ENCODE results near the gene LCN15. TPM values are rescaled to one million over a fixed set of nuclear protein-coding genes. Genes with fewer than 3 reads are reported as not detected.
A peak's percentile ranks its signal among the peaks of the same experiment; 100 is the strongest.
"Not testable (repeated sequence)": the region's sequence is repeated elsewhere in the genome, so short reads cannot be mapped to it uniquely, and the experiment has no call there.

LCN15 gene
- total RNA-seq, 1 experiment from 2014 or later, result not detected

- no peak for DNase-seq
- Histone ChIP-seq H3K4me2 (ENCODE audit: low read depth, low read length, poor library complexity, severe bottlenecking) (no peak overlapping the region), H3K36me3 (ENCODE audit: insufficient read depth, low read length) (peaks cover 3% of the 10 kb centered on the region; the same call in 1 of the 2 replicates), H3K79me2 (ENCODE audit: low read length) (peaks cover 31% of the 10 kb centered on the region), H3K9me3 (ENCODE audit: low read length) (no peaks in the 10 kb centered on the region), H3K27ac (ENCODE audit: low read length) (no peak overlapping the region), H3K9me2 (replicated peaks; ENCODE audit: insufficient read depth, low read length) (no peaks in the 10 kb centered on the region), H3K27me3 (ENCODE audit: low read length) (no peaks in the 10 kb centered on the region), H4K20me1 (ENCODE audit: insufficient read depth, low read depth, low read length) (0 out of 2 replicates have a peak, but pooled peaks cover 8% of the 10 kb centered on the region), H3K4me1 (ENCODE audit: low read length) (peaks cover 39% of the 10 kb centered on the region), H3K9ac (ENCODE audit: low read length) (no peak overlapping the region), H3K4me3 (ENCODE audit: low read length) (no peak overlapping the region), H2AFZ (ENCODE audit: low read length) (no peak overlapping the region)
These were observed 40.3 kb upstream of the LCN15 start for GRCh38 chr9:136804509-136805206.

GRCh38 chr9:136803551-136804508 lies 39.5 kb upstream of the LCN15 start:
- Histone ChIP-seq H3K79me2 (ENCODE audit: low read length) (peaks cover 23% of the 10 kb centered on the region), H3K9me3 (ENCODE audit: low read length) (no peaks in the 10 kb centered on the region), H4K20me1 (ENCODE audit: insufficient read depth, low read depth, low read length) (0 out of 2 replicates have a peak, but pooled peaks cover 8% of the 10 kb centered on the region), H3K27me3 (ENCODE audit: low read length) (no peaks in the 10 kb centered on the region), H3K9me2 (replicated peaks; ENCODE audit: insufficient read depth, low read length) (no peaks in the 10 kb centered on the region), H3K4me3 (ENCODE audit: low read length) (no peak overlapping the region), H3K4me2 (ENCODE audit: low read depth, low read length, poor library complexity, severe bottlenecking) (no peak overlapping the region), H2AFZ (ENCODE audit: low read length) (no peak overlapping the region), H3K9ac (ENCODE audit: low read length) (no peak overlapping the region), H3K27ac (ENCODE audit: low read length) (no peak overlapping the region), H3K36me3 (ENCODE audit: insufficient read depth, low read length) (no peaks in the 10 kb centered on the region), H3K4me1 (ENCODE audit: low read length) (peaks cover 35% of the 10 kb centered on the region)
- DNase-seq, result no peak

GRCh38 chr9:136803009-136803550 lies 38.8 kb upstream of the LCN15 start:
- H3K9me2 ChIP-seq (replicated peaks; ENCODE audit: insufficient read depth, low read length); H2AFZ ChIP-seq (ENCODE audit: low read length); H3K4me2 ChIP-seq (ENCODE audit: low read depth, low read length, poor library complexity, severe bottlenecking); H3K36me3 ChIP-seq (ENCODE audit: insufficient read depth, low read length); H3K27ac ChIP-seq (ENCODE audit: low read length); H4K20me1 ChIP-seq (ENCODE audit: insufficient read depth, low read depth, low read length); DNase-seq; H3K4me3 ChIP-seq (ENCODE audit: low read length); H3K9me3 ChIP-seq (ENCODE audit: low read length); H3K27me3 ChIP-seq (ENCODE audit: low read length); H3K9ac ChIP-seq (ENCODE audit: low read length): not testable (repeated sequence)
- H3K79me2 ChIP-seq (ENCODE audit: low read length), result peaks cover 15% of the 10 kb centered on the region
- peaks cover 35% of the 10 kb centered on the region for H3K4me1 ChIP-seq (ENCODE audit: low read length)

DNA sequence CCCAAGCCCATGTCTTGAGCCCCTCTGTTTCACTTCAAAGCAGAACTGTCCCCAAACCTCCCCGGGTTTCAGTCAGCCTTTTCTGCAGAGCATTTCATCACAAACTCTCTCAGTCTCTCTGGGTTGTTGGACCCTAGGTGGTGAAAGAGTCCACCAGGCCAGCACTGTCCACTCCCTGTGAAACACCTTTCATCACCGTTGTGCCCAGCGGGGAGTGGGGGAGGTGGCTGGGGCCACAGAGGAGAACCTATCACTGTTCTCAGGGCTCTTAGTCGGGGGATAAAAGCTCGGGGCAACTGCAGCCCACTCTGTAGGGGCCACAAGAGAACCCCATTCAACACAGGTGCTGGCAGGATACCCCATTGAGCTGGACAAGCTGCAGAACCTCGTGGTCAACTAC lies 38.0 kb upstream of the LCN15 start:
- H2AFZ ChIP-seq (ENCODE audit: low read length), result no peak overlapping the region
- H3K9me3 ChIP-seq (ENCODE audit: low read length), result no peaks in the 10 kb centered on the region
- no peak overlapping the region for H3K4me3 ChIP-seq (ENCODE audit: low read length)
- H3K9me2 ChIP-seq (replicated peaks; ENCODE audit: insufficient read depth, low read length), result no peaks in the 10 kb centered on the region
- DNase-seq, result no peak
- H4K20me1 ChIP-seq (ENCODE audit: insufficient read depth, low read depth, low read length), result 0 out of 2 replicates have a peak, but pooled peaks cover 8% of the 10 kb centered on the region
- H3K36me3 ChIP-seq (ENCODE audit: insufficient read depth, low read length), result no peaks in the 10 kb centered on the region
- H3K79me2 ChIP-seq (ENCODE audit: low read length), result peaks cover 11% of the 10 kb centered on the region
- no peak overlapping the region for H3K4me2 ChIP-seq (ENCODE audit: low read depth, low read length, poor library complexity, severe bottlenecking)
- H3K27me3 ChIP-seq (ENCODE audit: low read length), result no peaks in the 10 kb centered on the region
- no peak overlapping the region for H3K9ac ChIP-seq (ENCODE audit: low read length)
- H3K4me1 ChIP-seq (ENCODE audit: low read length), result peaks cover 35% of the 10 kb centered on the region
- no peak overlapping the region for H3K27ac ChIP-seq (ENCODE audit: low read length)

GRCh38 chr9:136799854-136800657 lies 35.7 kb upstream of the LCN15 start:
- no peaks in the 10 kb centered on the region for H3K9me2 ChIP-seq (replicated peaks; ENCODE audit: insufficient read depth, low read length)
- H3K4me1 ChIP-seq (ENCODE audit: low read length), result peaks cover 44% of the 10 kb centered on the region
- no peak overlapping the region for H2AFZ ChIP-seq (ENCODE audit: low read length)
- peak overlapping the region; percentile 42 for H3K9ac ChIP-seq (ENCODE audit: low read length)
- no peaks in the 10 kb centered on the region for H3K27me3 ChIP-seq (ENCODE audit: low read length)
- no peak overlapping the region for H3K27ac ChIP-seq (ENCODE audit: low read length)
- no peaks in the 10 kb centered on the region for H3K79me2 ChIP-seq (ENCODE audit: low read length)
- peak overlapping the region; percentile 63 for H3K4me2 ChIP-seq (ENCODE audit: low read depth, low read length, poor library complexity, severe bottlenecking)
- 0 out of 2 replicates have a peak, but pooled peaks cover 8% of the 10 kb centered on the region for H4K20me1 ChIP-seq (ENCODE audit: insufficient read depth, low read depth, low read length)
- peak; percentile 83 for DNase-seq
- H3K9me3 ChIP-seq (ENCODE audit: low read length), result no peaks in the 10 kb centered on the region
- H3K36me3 ChIP-seq (ENCODE audit: insufficient read depth, low read length), result no peaks in the 10 kb centered on the region
- peak overlapping the region; percentile 43 for H3K4me3 ChIP-seq (ENCODE audit: low read length)

DNA sequence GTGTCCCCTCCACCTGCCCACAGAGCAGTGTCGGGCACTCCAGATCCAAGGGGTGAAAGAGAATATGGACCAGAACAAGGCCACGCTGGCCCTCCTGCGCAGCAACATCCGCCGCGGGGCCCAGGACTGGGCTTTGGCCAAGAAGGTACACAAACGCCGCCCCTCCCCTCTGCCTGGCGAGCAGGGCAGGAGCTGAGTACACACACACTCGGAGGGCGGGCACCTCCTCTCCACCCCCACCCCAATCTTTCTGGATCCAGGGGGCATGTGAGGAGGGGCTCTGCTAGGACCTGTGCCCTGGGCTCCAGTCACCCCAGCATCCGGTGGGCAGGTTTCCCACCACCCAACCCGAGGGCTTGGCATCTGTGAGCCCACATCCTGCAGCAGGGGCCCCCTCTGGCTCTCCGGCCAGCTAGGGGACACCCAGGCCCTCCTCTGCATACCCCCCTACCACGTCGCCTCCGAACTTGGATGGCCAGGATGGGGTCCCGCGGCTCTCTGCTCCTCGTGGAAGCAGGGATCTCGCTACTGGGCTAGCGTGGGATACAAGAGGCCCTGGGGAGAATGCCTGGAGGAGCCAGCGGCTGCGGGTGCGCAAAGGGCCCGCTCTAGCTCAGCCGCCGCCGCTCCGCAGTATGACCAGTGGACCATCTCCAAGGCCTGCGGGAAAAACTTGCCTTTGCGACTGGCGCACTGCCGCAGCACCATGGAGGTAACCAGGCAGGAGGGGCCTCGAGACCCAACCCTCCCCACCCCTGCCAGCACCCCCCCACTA lies 34.9 kb upstream of the LCN15 start:
- Histone ChIP-seq H2AFZ (ENCODE audit: low read length) (no peak overlapping the region), H3K4me2 (ENCODE audit: low read depth, low read length, poor library complexity, severe bottlenecking) (peak overlapping the region; percentile 63), H3K4me1 (ENCODE audit: low read length) (peaks cover 51% of the 10 kb centered on the region)

GRCh38 chr9:136798708-136799078 lies 34.4 kb upstream of the LCN15 start:
- Histone ChIP-seq H3K36me3 (ENCODE audit: insufficient read depth, low read length) (no peaks in the 10 kb centered on the region), H3K4me3 (ENCODE audit: low read length) (no peak overlapping the region), H3K9ac (ENCODE audit: low read length) (no peak overlapping the region), H3K9me3 (ENCODE audit: low read length) (no peaks in the 10 kb centered on the region), H3K27me3 (ENCODE audit: low read length) (no peaks in the 10 kb centered on the region), H3K27ac (ENCODE audit: low read length) (no peak overlapping the region), H3K79me2 (ENCODE audit: low read length) (no peaks in the 10 kb centered on the region), H4K20me1 (ENCODE audit: insufficient read depth, low read depth, low read length) (0 out of 2 replicates have a peak, but pooled peaks cover 8% of the 10 kb centered on the region), H3K4me2 (ENCODE audit: low read depth, low read length, poor library complexity, severe bottlenecking) (no peak overlapping the region), H3K9me2 (replicated peaks; ENCODE audit: insufficient read depth, low read length) (no peaks in the 10 kb centered on the region), H3K4me1 (ENCODE audit: low read length) (peaks cover 51% of the 10 kb centered on the region), H2AFZ (ENCODE audit: low read length) (no peak overlapping the region)
- no peak for DNase-seq

More for the DNA sequence above, 34.9 kb upstream of the LCN15 start:
- Histone ChIP-seq H4K20me1 (ENCODE audit: insufficient read depth, low read depth, low read length) (0 out of 2 replicates have a peak, but pooled peaks cover 8% of the 10 kb centered on the region), H3K9ac (ENCODE audit: low read length) (peak overlapping the region; percentile 42), H3K36me3 (ENCODE audit: insufficient read depth, low read length) (no peaks in the 10 kb centered on the region), H3K79me2 (ENCODE audit: low read length) (no peaks in the 10 kb centered on the region), H3K4me3 (ENCODE audit: low read length) (peak overlapping the region; percentile 43), H3K9me2 (replicated peaks; ENCODE audit: insufficient read depth, low read length) (no peaks in the 10 kb centered on the region), H3K27me3 (ENCODE audit: low read length) (no peaks in the 10 kb centered on the region), H3K9me3 (ENCODE audit: low read length) (no peaks in the 10 kb centered on the region), H3K27ac (ENCODE audit: low read length) (no peak overlapping the region)
- DNase-seq, result peak; percentile 48
